Measurements from ENCODE around the gene REELD1. TPM values are rescaled to one million over a fixed set of nuclear protein-coding genes. Genes with fewer than 3 reads are reported as not detected.

REELD1 gene
- total and polyA plus RNA-seq, 2 donors (not counting 3 experiments of a cell fraction or from before 2014, with no cell fraction given): not detected

GRCh38 chr4:146186041-146186440 is 28.3 kb upstream of the REELD1 start:
- H3K27me3 ChIP-seq (ENCODE audit: control insufficient read depth in 2 of 2, insufficient read depth in 2 of 2, low read length in 2 of 2): no peaks in the 10 kb centered on the region
- H3K27ac ChIP-seq (ENCODE audit: insufficient read depth, low read depth, low read length): no peak overlapping the region
- H3K9me3 ChIP-seq (replicated peaks; ENCODE audit: control insufficient read depth, insufficient read depth, low read length): no peaks in the 10 kb centered on the region
- no peak overlapping the region for H3K9ac ChIP-seq (replicated peaks; ENCODE audit: extremely low read depth, insufficient read depth, low read length)
- ChIA-PET POLR2A (no interaction called here), CTCF (no interaction called here)
- H3K4me1 ChIP-seq (ENCODE audit: control insufficient read depth, extremely low read depth, insufficient read depth, low read length): no peaks in the 10 kb centered on the region
- dilution Hi-C loops (cut with MboI; ENCODE audit: extremely low pct_ligation_motif_present, low sequenced_read_pairs) (no loop called here), intact Hi-C loops (cut with micrococcal nuclease) (no loop called here)
- TF ChIP-seq EZH2 (IDR thresholded peaks at IDR 0.05; ENCODE audit: borderline replicate concordance, low read depth, low read length, severe bottlenecking) (no peak), MAX (IDR thresholded peaks at IDR 0.05; ENCODE audit: insufficient read depth, insufficient read length) (no peak), CTCF (IDR thresholded peaks at IDR 0.05; ENCODE audit: extremely low read depth in 1 of 2, insufficient read depth in 1 of 2, low read depth in 1 of 2, low read length in 2 of 2) (no peak), MYC (IDR thresholded peaks at IDR 0.05; ENCODE audit: low read depth, low read length) (no peak), POLR2AphosphoS5 (IDR thresholded peaks at IDR 0.05; ENCODE audit: insufficient read depth, low read depth, low read length) (no peak)
- H4K20me1 ChIP-seq (replicated peaks; ENCODE audit: control insufficient read depth, extremely low read depth, insufficient read depth, low read length): no peaks in the 10 kb centered on the region
- DNase-seq (ENCODE audit: low read depth, low spot score): no peak
- H3K9me1 ChIP-seq (replicated peaks; ENCODE audit: control insufficient read depth, extremely low read depth, insufficient read depth, low read length): no peaks in the 10 kb centered on the region
- no peak for FAIRE-seq
- no peak overlapping the region for H2AFZ ChIP-seq (ENCODE audit: low read depth, low read length)
- H3K79me2 ChIP-seq (ENCODE audit: control insufficient read depth, insufficient read depth, low read length): peaks cover 15% of the 10 kb centered on the region
- no peak overlapping the region for H3K4me3 ChIP-seq (replicated peaks in 1 of 3; ENCODE audit: insufficient read depth in 1 of 3, low read depth in 1 of 3, low read length in 3 of 3)
- no TSS peak for BruUV-seq (replicated peaks)
- H3K4me2 ChIP-seq (ENCODE audit: insufficient read depth, low read length): no peak overlapping the region
- peaks cover 9 to 12% of the 10 kb centered on the region in 2 experiments for H3K36me3 ChIP-seq (ENCODE audit: control insufficient read depth in 2 of 2, extremely low read depth in 1 of 2, insufficient read depth in 2 of 2, low read length in 2 of 2)

GRCh38 chr4:146186596-146186995 is 27.7 kb upstream of the REELD1 start:
- intact Hi-C loops (cut with micrococcal nuclease): no loop called here

More at GRCh38 chr4:146186596-146186995, 27.7 kb upstream of the REELD1 start:
- FAIRE-seq (no peak), DNase-seq (ENCODE audit: low read depth, low spot score) (no peak)
- H3K9ac ChIP-seq (replicated peaks; ENCODE audit: extremely low read depth, insufficient read depth, low read length): no peak overlapping the region
- ChIA-PET CTCF (no interaction called here), POLR2A (no interaction called here)
- no peaks in the 10 kb centered on the region for H3K27me3 ChIP-seq (ENCODE audit: control insufficient read depth in 2 of 2, insufficient read depth in 2 of 2, low read length in 2 of 2)
- dilution Hi-C loops (cut with MboI; ENCODE audit: extremely low pct_ligation_motif_present, low sequenced_read_pairs): no loop called here
- H3K4me3 ChIP-seq (replicated peaks in 1 of 3; ENCODE audit: insufficient read depth in 1 of 3, low read depth in 1 of 3, low read length in 3 of 3): no peak overlapping the region
- no peak for TF ChIP-seq MAX (IDR thresholded peaks at IDR 0.05; ENCODE audit: insufficient read depth, insufficient read length)
- no peaks in the 10 kb centered on the region for H4K20me1 ChIP-seq (replicated peaks; ENCODE audit: control insufficient read depth, extremely low read depth, insufficient read depth, low read length)
- H3K27ac ChIP-seq (ENCODE audit: insufficient read depth, low read depth, low read length): no peak overlapping the region
- no peak overlapping the region for H3K4me2 ChIP-seq (ENCODE audit: insufficient read depth, low read length)
- peaks cover 11% of the 10 kb centered on the region for H3K79me2 ChIP-seq (ENCODE audit: control insufficient read depth, insufficient read depth, low read length)
- no peaks in the 10 kb centered on the region for H3K4me1 ChIP-seq (ENCODE audit: control insufficient read depth, extremely low read depth, insufficient read depth, low read length)
- H3K36me3 ChIP-seq (ENCODE audit: control insufficient read depth in 2 of 2, extremely low read depth in 1 of 2, insufficient read depth in 2 of 2, low read length in 2 of 2): peaks cover 9 to 12% of the 10 kb centered on the region in 2 experiments
- BruUV-seq (replicated peaks): no TSS peak
- no peaks in the 10 kb centered on the region for H3K9me3 ChIP-seq (replicated peaks; ENCODE audit: control insufficient read depth, insufficient read depth, low read length)
- no peaks in the 10 kb centered on the region for H3K9me1 ChIP-seq (replicated peaks; ENCODE audit: control insufficient read depth, extremely low read depth, insufficient read depth, low read length)
- no peak overlapping the region for H2AFZ ChIP-seq (ENCODE audit: low read depth, low read length)

All from endothelial cell of umbilical vein (primary cell).